ENCODE results near the gene CMKLR1.

GRCh38 chr12:108355069-108355468 lies 16.0 kb upstream of the CMKLR1 start:
- TF ChIP-seq POLR2AphosphoS5 (IDR thresholded peaks at IDR 0.05; ENCODE audit: low read length) (no peak), SREBF2 (IDR thresholded peaks at IDR 0.05; ENCODE audit: low read length) (no peak), ZZZ3 (IDR thresholded peaks at IDR 0.05; ENCODE audit: control insufficient read depth, insufficient read length, low read depth) (no peak), CTCF (IDR thresholded peaks at IDR 0.05 in 2 of 3, conservative IDR thresholded peaks at IDR 0.05 in 1 of 3; ENCODE audit: control insufficient read depth in 2 of 3, extremely low read depth in 1 of 3, insufficient read depth in 1 of 3, low read depth in 3 of 3, low read length in 3 of 3) (no peak), POLR2A (IDR thresholded peaks at IDR 0.05; ENCODE audit: low read depth, low read length) (no peak)
- TF ChIP-seq, protein P1, sequence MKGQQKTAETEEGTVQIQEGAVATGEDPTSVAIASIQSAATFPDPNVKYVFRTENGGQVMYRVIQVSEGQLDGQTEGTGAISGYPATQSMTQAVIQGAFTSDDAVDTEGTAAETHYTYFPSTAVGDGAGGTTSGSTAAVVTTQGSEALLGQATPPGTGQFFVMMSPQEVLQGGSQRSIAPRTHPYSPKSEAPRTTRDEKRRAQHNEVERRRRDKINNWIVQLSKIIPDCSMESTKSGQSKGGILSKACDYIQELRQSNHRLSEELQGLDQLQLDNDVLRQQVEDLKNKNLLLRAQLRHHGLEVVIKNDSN (IDR thresholded peaks at IDR 0.05; ENCODE audit: borderline replicate concordance, extremely low read length, insufficient read depth, low read depth, low read length), result no peak
